GM18909 (cell line): ENCODE results near the gene ZNF160.
"Not testable (repeated sequence)": the region's sequence is repeated elsewhere in the genome, so short reads cannot be mapped to it uniquely, and the experiment has no call there.

Experiments used
- ATAC-seq: cut with Tn5 transposase; IDR thresholded peaks from one replicate; pipeline ENCODE4 v1.9.1; 2021; ENCODE audit warnings: mild to moderate bottlenecking; ENCODE audit not compliant: unreplicated experiment, poor library complexity

Gene ZNF160

DNA sequence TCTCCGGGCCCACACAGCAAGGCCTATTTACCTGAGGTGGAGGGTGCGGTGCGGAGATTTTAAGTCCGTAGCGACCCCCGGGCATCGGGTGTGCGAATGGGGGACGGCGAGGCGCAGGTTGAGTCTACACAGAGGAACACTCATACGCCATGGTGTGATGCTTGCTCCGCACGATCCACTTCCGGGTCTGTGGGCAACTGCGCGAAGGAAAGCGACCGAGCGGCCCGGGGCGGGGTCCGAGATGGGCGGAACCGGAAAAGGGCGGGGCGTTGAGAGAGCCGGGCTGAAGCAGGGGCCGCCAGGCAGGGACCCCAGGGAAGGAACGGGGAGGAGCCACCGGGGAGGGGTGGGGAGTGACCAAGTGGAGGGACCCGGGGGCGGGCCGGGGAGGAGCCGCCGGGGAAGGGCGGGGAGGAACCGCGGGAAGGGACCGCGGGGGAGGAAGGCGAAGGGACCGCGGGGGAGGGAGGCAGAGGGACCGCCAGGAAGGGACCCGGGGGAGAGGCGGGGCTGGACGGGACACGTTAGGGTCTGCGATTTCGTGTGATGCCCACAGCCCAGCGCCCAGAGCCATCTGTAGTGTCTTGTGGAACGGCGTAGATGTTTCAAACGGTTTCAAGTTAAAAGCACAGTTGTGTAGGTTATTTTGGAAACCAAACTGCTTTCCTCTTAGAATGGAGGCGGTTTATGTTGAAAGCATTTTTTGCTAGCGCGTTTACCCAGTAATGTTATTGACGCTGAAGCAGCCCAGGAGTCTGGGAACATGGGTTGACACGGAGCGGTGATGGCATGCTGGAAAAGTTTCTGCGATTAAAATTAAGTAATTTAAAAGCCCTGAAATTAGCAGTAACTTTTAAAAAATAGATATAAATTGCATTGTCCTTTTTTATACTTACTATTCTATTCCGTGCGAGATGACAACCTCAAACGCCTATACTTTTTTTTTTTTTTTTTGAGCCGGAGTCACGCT, at the start of gene ZNF160:
TSS of gene ZNF160 (minus strand) at position 189 of the 970 bp plus-strand sequence. CDS start 17,146 bp downstream, outside the sequence.
- ATAC-seq = peak; percentile 95

DNA sequence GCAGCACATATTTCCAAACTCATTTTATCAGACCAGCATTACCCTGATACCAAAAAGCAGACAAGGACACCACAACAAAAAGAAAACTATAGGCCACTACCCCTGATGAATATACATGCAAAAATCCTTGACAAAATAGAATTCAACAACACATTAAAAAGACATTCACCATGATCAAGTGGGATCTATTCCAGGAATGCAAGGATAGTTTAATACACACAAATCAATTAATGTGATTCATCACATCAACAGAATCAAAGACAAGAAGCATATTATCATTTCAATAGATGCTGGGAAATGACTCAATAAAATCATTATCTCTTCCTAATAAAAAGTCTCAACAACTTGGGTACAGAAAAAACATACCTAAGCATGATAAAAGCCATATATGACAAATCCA, 44.4 kb upstream of the ZNF160 start:
- ATAC-seq = no peak

DNA sequence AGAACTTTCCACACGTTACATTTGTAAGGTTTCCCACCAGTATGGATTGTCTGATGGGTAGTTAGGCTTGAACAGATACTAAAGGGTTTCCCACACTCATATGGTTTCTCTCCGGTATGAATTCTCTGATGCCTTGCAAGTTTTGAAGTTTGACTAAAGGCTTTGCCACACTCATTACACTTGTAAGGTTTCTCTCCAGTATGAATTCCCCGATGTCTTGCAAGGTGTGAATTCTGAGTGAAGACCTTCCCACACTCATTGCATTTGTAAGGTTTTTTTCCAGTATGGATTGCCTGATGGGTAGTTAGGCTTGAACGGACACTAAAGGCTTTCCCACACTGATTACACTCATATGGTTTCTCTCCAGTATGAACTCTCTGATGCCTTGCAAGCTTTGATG, 37.1 kb upstream of the ZNF160 start:
- ATAC-seq = no peak

DNA sequence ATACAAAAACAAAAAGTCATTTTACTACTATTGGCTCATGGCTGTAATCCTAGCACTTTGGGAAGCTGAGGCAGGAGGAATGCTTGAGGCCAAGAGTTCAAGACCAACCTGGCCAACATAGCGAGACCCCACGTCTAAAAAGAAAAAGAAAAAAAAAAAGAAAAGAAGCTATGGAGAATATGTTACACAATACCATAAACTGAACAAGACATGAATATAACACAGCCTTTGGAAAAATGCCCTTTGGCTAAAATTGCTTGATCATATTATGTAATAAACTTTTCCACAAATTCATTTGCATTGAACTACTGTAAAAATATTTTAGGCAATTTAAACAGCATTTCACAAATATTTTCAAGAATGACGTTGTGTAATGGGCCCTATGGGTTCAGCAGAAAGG, 33.2 kb upstream of the ZNF160 start:
- no peak for ATAC-seq

DNA sequence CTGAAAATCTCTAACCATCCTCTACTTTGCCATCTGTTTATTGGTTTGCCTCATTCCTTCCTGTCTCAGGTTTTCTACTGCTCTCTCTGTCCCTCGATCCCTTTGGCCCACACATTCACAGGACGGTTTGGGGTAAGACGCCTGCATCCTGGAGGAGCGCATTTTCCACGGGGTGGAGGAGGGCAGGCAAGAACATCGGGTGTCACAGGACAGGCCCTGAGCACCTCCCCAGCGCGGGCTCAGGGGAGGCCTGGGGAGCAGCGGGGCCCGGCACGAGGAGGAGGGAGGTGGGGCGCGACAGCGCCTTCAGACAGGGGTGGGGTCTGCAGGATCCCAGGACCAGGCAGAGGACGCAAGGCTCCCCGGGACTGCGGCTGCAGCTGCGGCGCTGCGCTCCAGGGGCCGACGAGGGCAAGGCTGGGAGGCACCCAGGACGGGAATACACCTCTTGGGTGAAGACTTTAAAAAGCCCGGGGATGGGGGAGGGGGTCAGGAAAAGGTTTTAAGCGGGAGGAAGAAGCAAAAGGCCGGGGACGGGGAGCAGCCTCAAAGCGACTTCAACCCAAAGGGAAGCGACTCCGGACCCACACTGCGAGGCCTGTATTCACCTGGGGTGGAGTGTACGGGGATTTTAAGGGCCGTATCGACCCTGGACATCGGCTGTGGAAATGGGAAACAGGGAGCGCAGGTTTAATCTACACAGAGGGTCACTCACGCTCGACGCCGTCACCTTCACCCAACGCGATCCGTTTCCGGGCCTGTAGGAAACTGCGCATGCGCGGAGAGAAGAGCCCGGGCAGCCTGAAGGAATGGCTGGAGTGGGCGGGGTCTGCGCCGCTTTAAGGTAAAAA, 29.1 kb upstream of the ZNF160 start, which contains the start of gene ZNF415:
TSS of gene ZNF415 (minus strand) at position 770 of the 851 bp plus-strand sequence. CDS start 10,234 bp downstream, outside the sequence.
- no peak for ATAC-seq

DNA sequence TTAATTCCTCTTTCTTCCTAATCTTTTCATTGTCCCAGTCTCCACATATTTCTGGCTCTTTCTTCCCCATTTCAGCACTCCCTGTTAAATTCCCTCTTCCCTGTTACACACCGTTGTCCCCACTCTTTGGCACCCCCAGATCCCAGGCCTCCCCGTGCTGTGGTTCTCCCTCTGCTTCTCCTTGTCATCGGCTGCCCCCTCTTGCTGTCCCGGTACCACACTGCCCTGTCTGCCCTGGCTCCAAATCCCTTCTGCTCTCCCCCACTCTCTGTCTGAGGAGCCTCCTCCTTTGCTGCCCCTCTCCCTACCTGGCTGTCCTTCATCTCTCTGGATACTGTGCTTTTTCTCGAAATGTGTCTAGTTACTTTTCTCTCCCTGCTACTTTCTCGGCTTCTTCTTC, 28.5 kb upstream of the ZNF160 start:
- no peak for ATAC-seq

- ATAC-seq = no peak
Measured at GRCh38 chr19:53131085-53131590, 27.9 kb upstream of the ZNF160 start.

DNA sequence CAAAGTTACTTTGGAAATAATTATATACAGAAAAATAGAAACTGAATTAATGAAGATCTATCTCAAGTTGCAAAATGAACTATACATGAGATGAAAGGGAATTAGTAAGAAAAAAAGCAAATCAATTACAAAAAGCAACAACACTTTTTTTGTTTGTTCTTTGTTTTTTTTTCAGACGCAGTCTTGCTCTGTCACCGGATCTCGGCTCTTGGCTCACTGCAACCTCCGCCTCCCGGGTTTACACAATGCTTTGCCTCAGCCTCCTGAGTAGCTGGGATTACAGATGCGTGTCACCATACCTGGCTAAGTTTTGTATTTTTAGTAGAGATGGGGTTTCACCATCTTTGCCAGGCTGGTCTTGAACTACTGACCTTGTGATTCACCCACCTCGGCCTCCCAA, 27.3 kb upstream of the ZNF160 start:
- ATAC-seq = no peak

GRCh38 chr19:53126733-53127526, 23.7 kb upstream of the ZNF160 start:
- not testable (repeated sequence) for ATAC-seq

GRCh38 chr19:53123400-53123799, 20.2 kb upstream of the ZNF160 start:
- no peak for ATAC-seq

GRCh38 chr19:53112286-53112685, 9.1 kb upstream of the ZNF160 start:
- no peak for ATAC-seq

DNA sequence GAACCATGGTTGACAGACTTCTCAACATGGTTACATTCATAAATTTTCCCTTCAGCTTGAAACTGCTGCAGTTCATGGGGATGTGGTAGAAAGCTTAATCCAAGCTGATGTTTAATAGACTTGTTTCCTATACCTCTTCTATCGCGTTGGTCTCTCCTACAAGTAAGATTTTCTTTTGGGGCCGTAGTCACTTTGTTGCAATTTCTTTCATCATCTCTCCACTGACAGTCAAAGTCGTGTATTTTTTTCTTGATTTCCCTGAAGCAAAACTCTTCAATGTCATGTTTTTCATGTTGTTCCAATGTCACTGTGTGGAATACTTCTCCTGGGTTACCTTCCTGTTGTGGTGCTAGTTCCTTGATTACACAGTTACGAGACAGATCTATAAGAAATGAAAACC, 6.3 kb upstream of the ZNF160 start:
- no peak for ATAC-seq

DNA sequence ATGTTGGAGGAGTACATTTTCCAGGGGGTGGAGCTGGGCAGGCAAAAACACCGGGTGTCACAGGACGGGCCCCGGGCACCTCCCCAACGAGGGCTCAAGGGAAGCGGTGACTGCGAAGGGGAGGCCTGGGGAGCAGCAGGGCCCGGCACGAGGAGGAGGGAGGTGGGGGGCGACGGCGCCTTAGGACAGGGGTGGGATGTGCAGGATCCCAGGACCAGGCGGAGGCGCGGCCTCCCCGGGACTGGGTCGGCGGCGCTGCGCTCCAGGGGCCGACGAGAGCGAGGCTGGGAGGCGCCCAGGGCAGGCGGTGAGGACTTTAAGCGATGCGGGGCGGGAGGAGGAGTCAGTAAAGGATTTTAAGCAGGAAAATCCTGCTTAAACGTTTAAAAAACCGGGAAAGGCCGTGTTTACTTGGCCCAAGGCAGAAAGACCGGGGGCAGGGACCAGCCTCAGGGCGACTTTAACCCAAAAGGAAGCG, 427 bp downstream of the ZNF160 start:
- ATAC-seq = peak; percentile 26

DNA sequence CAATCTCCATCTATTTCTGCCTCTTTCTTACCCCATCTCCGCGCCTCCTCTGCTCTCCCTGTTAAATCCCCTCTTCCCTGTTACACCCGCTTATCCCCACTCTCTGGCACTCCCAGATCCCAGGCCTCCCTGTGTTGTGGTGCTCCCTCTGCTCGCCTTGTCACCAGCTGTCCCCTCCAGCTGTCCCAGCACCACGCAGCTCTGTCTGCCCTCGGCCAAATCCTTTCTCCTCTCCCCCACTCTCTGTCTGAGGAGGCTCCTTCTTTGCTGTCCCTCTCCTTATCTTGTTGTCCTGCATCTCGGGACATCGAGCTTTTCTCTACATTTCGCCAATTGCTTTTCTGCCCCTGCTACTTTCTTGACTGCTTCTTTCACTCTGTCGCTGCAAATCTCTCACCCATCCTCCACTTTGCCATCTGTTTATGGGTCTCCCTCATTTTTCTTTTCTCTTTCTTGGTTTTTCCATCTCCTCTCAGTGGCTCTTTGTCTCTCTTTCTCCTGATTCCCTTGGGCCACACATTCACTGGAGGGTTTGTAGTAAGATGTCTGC, 941 bp downstream of the ZNF160 start:
- no peak for ATAC-seq

- ATAC-seq = no peak
Measured at GRCh38 chr19:53101518-53101917, 1.7 kb downstream of the ZNF160 start.

GRCh38 chr19:53098570-53098969, 4.7 kb downstream of the ZNF160 start:
- ATAC-seq = not testable (repeated sequence)

GRCh38 chr19:53096982-53097690, 6.1 kb downstream of the ZNF160 start:
- not testable (repeated sequence) for ATAC-seq

GRCh38 chr19:53096579-53096978, 6.6 kb downstream of the ZNF160 start:
- not testable (repeated sequence) for ATAC-seq
